CD4-positive, alpha-beta T cell (primary cell): ENCODE data around the gene OLFM2. TPM values are rescaled to one million over a fixed set of nuclear protein-coding genes. Genes with fewer than 3 reads are reported as not detected.

Source experiments
- ATAC-seq: fragments of 200-7000 bp; cut with Tn5 transposase; one replicate; pipeline ENCODE4 v1.10.0; 2022; ENCODE audit warnings: mild to moderate bottlenecking; ENCODE audit not compliant: poor library complexity
- CTCF ChIA-PET: fragments of 350-600 bp; sonication (Branson Sonifier 250); formaldehyde crosslinking; loops from one replicate; lab custom pipeline; 2021; ENCODE audit warnings: antibody characterized with exemption, inconsistent platforms; lab: Charles Lee
- POLR2A ChIA-PET: fragments of 350-600 bp; sonication (Branson Sonifier 250); formaldehyde crosslinking; loops from one replicate; lab custom pipeline; 2021; ENCODE audit warnings: antibody characterized with exemption, inconsistent platforms; lab: Charles Lee
- DNase-seq, 14 experiments: peaks; one replicate each; pipeline ENCODE4 v3.0.0-alpha.2; 2013 to 2020; ENCODE audit warnings: mixed read lengths in 2 of 14
- H3K27ac ChIP-seq, 2 donors: one replicate each; pipeline versions ENCODE4 v1.5.1 to v1.7.0; 2013; ENCODE audit warnings: low read length in 2 of 2, low read depth in 1 of 2, mild to moderate bottlenecking in 1 of 2
- H3K27me3 ChIP-seq, 2 experiments: 1 replicate in 1 of 2; 2 replicates in 1 of 2; pipeline versions ENCODE4 v1.6.1 to v1.7.0; 2013; ENCODE audit warnings: low read length in 2 of 2, control low read depth in 1 of 2, mild to moderate bottlenecking in 1 of 2, moderate library complexity in 1 of 2; ENCODE audit not compliant: insufficient read depth in 2 of 2, control insufficient read depth in 1 of 2
- H3K36me3 ChIP-seq: one replicate; pipeline ENCODE4 v1.6.1; 2013; ENCODE audit warnings: low read length, control low read depth; ENCODE audit not compliant: insufficient read depth
- H3K4me1 ChIP-seq: one replicate; pipeline ENCODE4 v1.6.1; 2013; ENCODE audit warnings: low read length, control low read depth; ENCODE audit not compliant: insufficient read depth
- H3K4me3 ChIP-seq: one replicate; pipeline ENCODE4 v1.5.1; 2013; ENCODE audit warnings: mild to moderate bottlenecking, low read length, moderate library complexity
- H3K9me3 ChIP-seq, 2 experiments: 1 replicate in 1 of 2; 2 replicates in 1 of 2; pipeline versions ENCODE4 v1.6.1 to v1.7.0; 2013; ENCODE audit warnings: low read length in 2 of 2, mild to moderate bottlenecking in 2 of 2, control low read depth in 1 of 2, moderate library complexity in 1 of 2; ENCODE audit not compliant: control insufficient read depth in 1 of 2, insufficient read depth in 1 of 2
- H3K27ac Mint-ChIP-seq: one replicate; pipeline ENCODE4 v1.8.0; 2020; ENCODE audit warnings: mixed read lengths
- H3K27me3 Mint-ChIP-seq: one replicate; pipeline ENCODE4 v1.8.0; 2021; ENCODE audit warnings: mixed read lengths
- H3K36me3 Mint-ChIP-seq: one replicate; pipeline ENCODE4 v1.8.0; 2021; ENCODE audit warnings: low read depth, mixed read lengths
- H3K4me1 Mint-ChIP-seq: one replicate; pipeline ENCODE4 v1.8.0; 2021; ENCODE audit warnings: low read depth, mixed read lengths
- H3K4me3 Mint-ChIP-seq: one replicate; pipeline ENCODE4 v1.8.0; 2020; ENCODE audit warnings: mild to moderate bottlenecking, mixed read lengths
- H3K9me3 Mint-ChIP-seq: one replicate; pipeline ENCODE4 v1.8.0; 2020; ENCODE audit warnings: mixed read lengths
- CTCF ChIP-seq: fragments of 200-600 bp; IDR thresholded peaks from one replicate; pipeline ENCODE4 v1.8.0; 2022; ENCODE audit warnings: antibody characterized with exemption, mild to moderate bottlenecking
- intact Hi-C, 2 experiments: fragments of 100-400 bp; cut with DNase I in 1 of 2; cut with micrococcal nuclease in 1 of 2; formaldehyde crosslinking; loops; one replicate each; pipeline versions ENCODE4 v1.15.1 to v1.9.0; 2023 to 2025; cut with DNase I, micrococcal nuclease
- total RNA-seq, 174 experiments: library from RNA in 2 of 174; stranded (reverse) in 2 of 174; gene quantifications; one replicate each; pipeline ENCODE4 v1.2.3 and lab custom pipeline; 2021 to 2026

OLFM2 gene
- total RNA-seq, 2 experiments from 2014 or later, result 4.1 to 4.8 TPM

- peaks cover 0 to 4% of the 10 kb centered on the region in 2 experiments for H3K27me3 ChIP-seq
- no peaks in the 10 kb centered on the region for H3K36me3 ChIP-seq
- peaks cover 19% of the 10 kb centered on the region for H3K27me3 Mint-ChIP-seq
- no peaks in the 10 kb centered on the region for H3K36me3 Mint-ChIP-seq
- no peaks in the 10 kb centered on the region for H3K9me3 Mint-ChIP-seq
- DNase-seq (no peak), ATAC-seq (no peak)
- H3K4me1 Mint-ChIP-seq, result no peaks in the 10 kb centered on the region
- no peak overlapping the region for H3K27ac Mint-ChIP-seq
- no peak for TF ChIP-seq CTCF
- ChIA-PET POLR2A (no interaction called here), CTCF (no interaction called here)
- intact Hi-C loops, result no loop called here
- H3K4me3 Mint-ChIP-seq, result no peak overlapping the region
- no peak overlapping the region for H3K27ac ChIP-seq
- no peaks in the 10 kb centered on the region for H3K9me3 ChIP-seq
- no peaks in the 10 kb centered on the region for H3K4me1 ChIP-seq
- H3K4me3 ChIP-seq, result no peak overlapping the region
These were observed 22.1 kb upstream of the OLFM2 start for GRCh38 chr19:9958379-9958821.

DNA sequence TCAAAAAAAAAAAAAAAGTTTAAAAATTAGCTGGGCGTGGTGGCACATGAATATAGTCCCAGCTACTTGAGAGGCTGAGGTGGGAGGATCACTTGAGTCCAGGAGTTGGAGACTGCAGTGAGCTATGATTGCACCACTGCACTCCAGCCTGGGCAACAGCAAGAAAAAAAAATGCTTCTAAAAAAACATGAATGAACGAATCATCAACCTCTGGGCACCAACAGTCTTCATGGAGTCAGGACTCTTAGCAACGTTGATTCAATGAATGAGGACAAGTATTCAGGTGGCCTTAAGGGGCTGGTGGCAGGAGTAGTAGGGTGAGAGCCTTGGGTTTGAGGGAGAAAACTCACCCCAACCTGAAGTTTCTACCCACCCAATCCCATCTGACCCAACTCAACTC lies 20.6 kb upstream of the OLFM2 start:
- DNase-seq, result no peak
- no peaks in the 10 kb centered on the region for H3K4me1 ChIP-seq
- Mint-ChIP-seq H3K27ac (no peak overlapping the region), H3K36me3 (no peaks in the 10 kb centered on the region), H3K4me1 (no peaks in the 10 kb centered on the region), H3K27me3 (peaks cover 9% of the 10 kb centered on the region), H3K9me3 (no peaks in the 10 kb centered on the region), H3K4me3 (no peak overlapping the region)
- intact Hi-C loops, result no loop called here
- H3K27me3 ChIP-seq, result peaks cover 0 to 2% of the 10 kb centered on the region in 2 experiments
- no peaks in the 10 kb centered on the region for H3K9me3 ChIP-seq
- POLR2A ChIA-PET, result no interaction called here
- H3K4me3 ChIP-seq, result no peak overlapping the region
- ATAC-seq, result no peak
- no peak overlapping the region for H3K27ac ChIP-seq
- no peak for TF ChIP-seq CTCF
- CTCF ChIA-PET, result no interaction called here
- no peaks in the 10 kb centered on the region for H3K36me3 ChIP-seq

DNA sequence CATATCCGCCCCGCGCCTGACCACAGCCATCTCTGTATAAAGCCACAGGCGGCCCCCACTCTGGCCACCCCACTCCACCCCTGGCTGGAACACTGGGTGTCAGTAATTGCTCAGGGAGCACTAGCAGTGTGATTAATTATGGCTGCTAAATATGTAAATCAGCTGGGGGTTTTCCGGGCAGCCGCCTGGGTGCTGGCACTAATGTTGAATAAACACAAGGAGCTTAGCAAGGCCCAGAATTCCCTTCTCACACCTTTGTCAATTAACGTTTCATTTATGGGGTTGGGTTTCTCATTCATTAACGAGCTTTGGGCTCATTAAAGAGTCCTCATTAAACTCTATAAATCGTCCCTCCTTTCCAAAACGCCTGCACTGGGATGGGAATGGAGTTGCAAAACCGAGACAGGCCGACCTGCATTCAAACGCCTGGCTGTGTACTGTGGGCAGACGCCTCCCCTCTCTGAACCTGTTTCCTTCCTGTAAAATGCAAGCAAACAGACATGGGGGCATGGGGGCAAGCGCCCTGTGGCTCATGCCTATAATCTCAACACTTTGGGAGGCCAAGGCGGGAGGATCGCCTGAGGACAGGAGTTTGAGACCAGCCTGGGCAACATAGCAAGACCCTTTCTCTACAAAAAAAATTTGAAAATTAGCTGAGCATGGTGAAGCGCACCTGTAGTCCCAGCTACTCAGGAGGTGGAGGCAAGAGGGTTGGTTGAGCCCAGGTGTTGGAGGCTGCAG lies 17.7 kb upstream of the OLFM2 start:
- intact Hi-C loops, result no loop called here
- POLR2A ChIA-PET, result no interaction called here

More for the DNA sequence above, 17.7 kb upstream of the OLFM2 start:
- Histone ChIP-seq H3K27ac (no peak overlapping the region), H3K4me1 (no peaks in the 10 kb centered on the region), H3K27me3 (no peaks in the 10 kb centered on the region), H3K4me3 (no peak overlapping the region), H3K9me3 (no peaks in the 10 kb centered on the region), H3K36me3 (no peaks in the 10 kb centered on the region)
- Mint-ChIP-seq H3K9me3 (no peaks in the 10 kb centered on the region), H3K36me3 (no peaks in the 10 kb centered on the region), H3K27me3 (peaks cover 4% of the 10 kb centered on the region), H3K4me1 (no peaks in the 10 kb centered on the region), H3K4me3 (no peak overlapping the region), H3K27ac (no peak overlapping the region)
- DNase-seq (no peak), ATAC-seq (no peak)
- CTCF ChIA-PET, result no interaction called here
- TF ChIP-seq CTCF, result no peak
